Natural killer cell (primary cell): Measurements from ENCODE around the gene BPIFB6. TPM values are rescaled to one million over a fixed set of nuclear protein-coding genes. Genes with fewer than 3 reads are reported as not detected.

Experiments used
- ATAC-seq, 3 donors: fragments of 150-1000 bp in 2 of 3; fragments of 200-7000 bp in 1 of 3; cut with Tn5 transposase; 1 replicate in 1 of 3; 2 replicates in 2 of 3; pipeline ENCODE4 v1.10.0; 2021; ENCODE audit warnings: mild to moderate bottlenecking in 2 of 3, moderate library complexity in 2 of 3
- DNase-seq, 2 donors: peaks; one replicate each; pipeline versions ENCODE4 v3.0.0 to v3.0.0-alpha.2; 2013 to 2021; ENCODE audit warnings: mixed read lengths in 1 of 2
- H3K27ac ChIP-seq: one replicate; pipeline ENCODE4 v1.5.1; 2013; ENCODE audit warnings: mild to moderate bottlenecking, low read length
- H3K27me3 ChIP-seq: one replicate; pipeline ENCODE4 v1.6.1; 2013; ENCODE audit warnings: low read length; ENCODE audit not compliant: control insufficient read depth, insufficient read depth
- H3K36me3 ChIP-seq: one replicate; pipeline ENCODE4 v1.6.1; 2013; ENCODE audit warnings: low read length; ENCODE audit not compliant: control insufficient read depth, insufficient read depth
- H3K4me1 ChIP-seq: one replicate; pipeline ENCODE4 v1.6.1; 2013; ENCODE audit warnings: low read length; ENCODE audit not compliant: control insufficient read depth, insufficient read depth
- H3K4me3 ChIP-seq: one replicate; pipeline ENCODE4 v1.5.1; 2013; ENCODE audit warnings: low read length
- H3K9me3 ChIP-seq: one replicate; pipeline ENCODE4 v1.6.1; 2013; ENCODE audit warnings: low read length; ENCODE audit not compliant: control insufficient read depth, insufficient read depth
- H3K27ac Mint-ChIP-seq, 2 donors: one replicate each; pipeline ENCODE4 v1.8.0; 2022; ENCODE audit warnings: mild to moderate bottlenecking in 2 of 2, mixed read lengths in 2 of 2, moderate library complexity in 1 of 2
- H3K27me3 Mint-ChIP-seq, 2 donors: one replicate each; pipeline ENCODE4 v1.8.0; 2022; ENCODE audit warnings: low read depth in 2 of 2, mixed read lengths in 2 of 2
- H3K36me3 Mint-ChIP-seq: one replicate; pipeline ENCODE4 v1.8.0; 2022; ENCODE audit warnings: mixed read lengths
- H3K4me1 Mint-ChIP-seq, 2 donors: one replicate each; pipeline ENCODE4 v1.8.0; 2022; ENCODE audit warnings: mixed read lengths in 2 of 2
- H3K4me3 Mint-ChIP-seq: one replicate; pipeline ENCODE4 v1.8.0; 2022; ENCODE audit warnings: mild to moderate bottlenecking, moderate library complexity, mixed read lengths
- H3K9me3 Mint-ChIP-seq, 2 donors: one replicate each; pipeline ENCODE4 v1.8.0; 2022; ENCODE audit warnings: mixed read lengths in 2 of 2
- CTCF ChIP-seq: fragments of 200-600 bp; IDR thresholded peaks from one replicate; pipeline ENCODE4 v1.8.0; 2022; ENCODE audit warnings: antibody characterized with exemption
- WGBS: methylation state at CpG from one replicate; pipeline ENCODE4 v1.1.7; 2013; ENCODE audit warnings: missing lambda C conversion rate; ENCODE audit not compliant: insufficient coverage; 5-methylcytosine and 5-hydroxymethylcytosine counted together
- intact Hi-C: fragments of 100-400 bp; cut with micrococcal nuclease; formaldehyde crosslinking; loops from one replicate; pipeline ENCODE4 v1.14.2; 2022
- total RNA-seq, 4 donors: library from RNA; stranded (reverse); fragments of 120-200 nt in 1 of 4; gene quantifications; one replicate each; pipeline versions ENCODE4 v1.2.3 to v1.2.4, GENCODE V29; 2013 to 2022

The BPIFB6 gene
- total RNA-seq, 3 donors from 2014 or later (not counting 1 experiment from before 2014, with no cell fraction given), result not detected

DNA sequence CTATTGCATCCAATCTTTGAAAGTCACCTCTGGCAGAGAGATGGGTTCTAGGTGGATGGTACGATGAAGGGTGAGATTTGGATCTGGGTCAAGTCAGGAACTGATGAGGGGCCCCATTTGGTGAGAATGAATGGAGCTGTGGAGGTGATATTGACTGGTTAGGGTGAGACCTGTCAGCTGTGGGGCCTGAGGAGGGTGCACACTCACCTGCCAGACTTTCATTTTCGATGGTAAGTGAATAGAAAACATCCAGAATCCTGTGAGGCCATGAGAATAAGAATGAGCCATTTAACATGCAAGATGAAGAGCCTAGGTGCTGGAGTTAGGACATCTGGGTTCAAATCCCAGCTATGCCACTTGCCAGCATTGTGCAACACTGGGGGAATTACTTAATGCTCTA lies 34.0 kb upstream of the BPIFB6 start:
- H3K9me3 ChIP-seq, result peaks cover 3% of the 10 kb centered on the region
- DNase-seq, result no peak
- 73% methylated on average over 2 of the region's 2 CpGs for WGBS
- Mint-ChIP-seq H3K36me3 (no peaks in the 10 kb centered on the region), H3K4me3 (no peak overlapping the region), H3K27ac (no peak overlapping the region), H3K4me1 (no peaks in the 10 kb centered on the region), H3K9me3 (no peaks in the 10 kb centered on the region), H3K27me3 (no peaks in the 10 kb centered on the region)
- no peak for ATAC-seq
- no peak for TF ChIP-seq CTCF
- H3K36me3 ChIP-seq, result no peaks in the 10 kb centered on the region
- intact Hi-C loops, result no loop called here
- H3K4me1 ChIP-seq, result no peaks in the 10 kb centered on the region
- H3K27me3 ChIP-seq, result no peaks in the 10 kb centered on the region
- H3K4me3 ChIP-seq, result no peak overlapping the region
- H3K27ac ChIP-seq, result no peak overlapping the region

DNA sequence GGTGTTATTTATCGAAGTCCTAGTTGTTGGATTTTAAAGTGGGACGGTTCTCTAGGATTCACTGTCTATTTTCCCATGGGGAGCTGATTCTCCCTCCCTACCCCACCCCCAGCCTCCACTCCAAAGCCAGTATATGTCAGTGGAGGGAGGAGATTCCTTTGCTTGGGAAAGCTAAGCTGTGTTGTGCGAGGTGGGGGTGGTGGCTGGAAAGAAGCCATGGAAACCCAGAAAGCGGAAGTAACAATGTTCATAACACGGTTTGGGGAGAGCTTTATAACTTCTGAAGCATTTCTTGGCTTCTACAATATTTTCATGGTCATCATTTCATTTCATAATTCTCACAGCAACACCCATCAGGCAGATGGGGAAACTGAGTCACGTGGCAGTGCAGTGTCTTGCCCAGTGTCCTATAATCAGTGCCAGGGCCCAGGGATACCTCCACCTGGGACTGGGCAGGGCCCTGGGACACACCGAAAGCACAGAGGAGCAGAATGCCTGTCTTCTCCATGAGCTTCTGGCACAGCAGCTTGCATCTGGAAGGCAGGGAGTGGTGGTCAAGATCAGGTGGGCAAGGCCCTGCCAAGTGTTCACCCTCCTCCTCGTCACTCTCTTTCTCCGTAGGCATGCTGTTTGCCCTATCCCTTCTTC lies 31.7 kb upstream of the BPIFB6 start:
- no peaks in the 10 kb centered on the region for H3K36me3 Mint-ChIP-seq
- no peak for TF ChIP-seq CTCF
- intact Hi-C loops, result no loop called here
- Histone ChIP-seq H3K4me3 (no peak overlapping the region), H3K9me3 (peaks cover 3% of the 10 kb centered on the region), H3K4me1 (no peaks in the 10 kb centered on the region), H3K36me3 (no peaks in the 10 kb centered on the region), H3K27me3 (no peaks in the 10 kb centered on the region), H3K27ac (no peak overlapping the region)
- no peak for ATAC-seq
- no peaks in the 10 kb centered on the region for H3K27me3 Mint-ChIP-seq
- H3K9me3 Mint-ChIP-seq, result no peaks in the 10 kb centered on the region
- no peak for DNase-seq
- no peak overlapping the region for H3K4me3 Mint-ChIP-seq
- no peaks in the 10 kb centered on the region for H3K4me1 Mint-ChIP-seq
- no peak overlapping the region for H3K27ac Mint-ChIP-seq
- WGBS, result 45% methylated on average over 7 of the region's 9 CpGs

DNA sequence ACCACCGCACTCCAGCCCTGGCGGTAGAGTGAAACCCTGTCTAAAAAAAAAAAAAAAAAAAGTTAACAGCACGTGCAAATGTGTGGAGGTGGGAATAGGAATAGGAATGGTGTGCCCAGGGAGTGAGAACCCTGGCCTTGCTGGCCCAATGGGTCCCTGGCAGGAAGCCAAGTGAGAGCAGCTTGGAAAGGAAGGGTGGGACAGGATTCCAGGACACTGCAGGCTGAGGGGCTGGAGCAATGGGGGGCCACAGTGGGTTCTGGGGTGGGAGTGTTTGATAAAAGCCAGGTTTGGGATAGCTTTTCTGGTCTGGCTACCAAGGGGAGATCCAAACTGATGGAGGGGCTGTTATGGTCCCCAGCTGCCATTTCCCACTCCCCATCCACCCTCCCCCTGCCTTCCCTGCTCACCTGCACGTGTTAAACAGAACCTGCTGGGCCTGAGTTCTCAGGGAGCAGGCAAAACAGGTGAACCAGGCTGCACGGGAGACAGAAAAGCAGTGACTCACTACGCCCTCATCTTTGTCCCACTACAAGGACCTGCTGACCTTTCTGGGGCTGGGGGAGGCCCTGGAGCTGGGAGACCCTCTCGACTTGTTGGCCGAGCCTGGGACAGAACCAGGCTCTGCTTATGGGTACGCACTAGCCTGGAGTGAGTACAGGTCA lies 30.5 kb upstream of the BPIFB6 start:
- Histone ChIP-seq H3K9me3 (no peaks in the 10 kb centered on the region), H3K36me3 (no peaks in the 10 kb centered on the region), H3K27ac (no peak overlapping the region), H3K4me3 (no peak overlapping the region), H3K4me1 (no peaks in the 10 kb centered on the region), H3K27me3 (no peaks in the 10 kb centered on the region)
- no peak for ATAC-seq
- no peaks in the 10 kb centered on the region for H3K36me3 Mint-ChIP-seq
- H3K27me3 Mint-ChIP-seq, result no peaks in the 10 kb centered on the region
- H3K4me1 Mint-ChIP-seq, result no peaks in the 10 kb centered on the region
- no peak for DNase-seq
- H3K4me3 Mint-ChIP-seq, result no peak overlapping the region
- TF ChIP-seq CTCF, result no peak
- no peaks in the 10 kb centered on the region for H3K9me3 Mint-ChIP-seq
- intact Hi-C loops, result no loop called here
- WGBS, result 80% methylated on average over 9 of the region's 9 CpGs
- no peak overlapping the region for H3K27ac Mint-ChIP-seq
